Mammary epithelial cell (primary cell): ENCODE measurements around the gene SULT1C3.

ENCODE experiments used
- CTCF ChIP-seq, 2 donors: IDR thresholded peaks in 1 of 2; conservative IDR thresholded peaks in 1 of 2; 2 replicates each; pipeline ENCODE4 v1.5.1; 2011 to 2012; ENCODE audit warnings: inconsistent platforms in 2 of 2, low read length in 2 of 2, mild to moderate bottlenecking in 2 of 2, control low read depth in 1 of 2, low read depth in 1 of 2; ENCODE audit not compliant: insufficient read depth in 1 of 2; ENCODE audit errors: extremely low read depth in 1 of 2
- EZH2 ChIP-seq: IDR thresholded peaks from 2 replicates; pipeline ENCODE4 v1.6.1; 2012; ENCODE audit warnings: low read length, inconsistent platforms, borderline replicate concordance

GRCh38 chr2:108236676-108237335 is 3.0 kb upstream of the SULT1C3 start:
- TF ChIP-seq CTCF (conservative IDR thresholded peaks at IDR 0.05 in 1 of 2, IDR thresholded peaks at IDR 0.05 in 1 of 2; ENCODE audit: extremely low read depth in 1 of 2, insufficient read depth in 1 of 2, low read depth in 1 of 2, low read length in 2 of 2) (no peak), EZH2 (no peak)
